Esophagus muscularis mucosa (tissue), 4 donors: ENCODE data around the gene USE1. TPM values are rescaled to one million over a fixed set of nuclear protein-coding genes. Genes with fewer than 3 reads are reported as not detected.

ENCODE experiments used
- DNase-seq: peaks from one replicate; pipeline ENCODE4 v3.0.0-alpha.2; 2017; ENCODE audit errors: extremely low spot score
- H3K27ac ChIP-seq, 4 donors: fragments of 200-600 bp; sonication (generic); replicated peaks in 1 of 4; 1 replicate in 3 of 4; 2 replicates in 1 of 4; pipeline ENCODE4 v1.5.1; 2016 to 2019; ENCODE audit warnings: mild to moderate bottlenecking in 1 of 4
- H3K27me3 ChIP-seq, 4 donors: fragments of 200-600 bp; sonication (generic); one replicate each; pipeline versions ENCODE4 v1.5.1 to v1.6.0; 2016 to 2019
- H3K36me3 ChIP-seq, 4 donors: fragments of 200-600 bp; sonication (generic); one replicate each; pipeline ENCODE4 v1.5.1; 2016 to 2019
- H3K4me1 ChIP-seq, 4 donors: fragments of 200-600 bp; sonication (generic); one replicate each; pipeline ENCODE4 v1.5.1; 2016 to 2019
- H3K4me3 ChIP-seq, 4 donors: fragments of 200-600 bp; sonication (generic); 1 replicate in 2 of 4; 2 replicates in 2 of 4; pipeline ENCODE4 v1.5.1; 2016 to 2019; ENCODE audit warnings: mild to moderate bottlenecking in 4 of 4, moderate library complexity in 1 of 4
- H3K9me3 ChIP-seq, 4 donors: fragments of 200-600 bp; sonication (generic); 1 replicate in 3 of 4; 2 replicates in 1 of 4; pipeline ENCODE4 v1.5.1; 2016 to 2019
- EP300 ChIP-seq: sonication (generic); formaldehyde crosslinking; IDR thresholded peaks from one replicate; pipeline ENCODE4 v1.6.1; 2017; ENCODE audit warnings: antibody characterized with exemption
- POLR2A ChIP-seq: fragments of 450-650 bp; IDR thresholded peaks from one replicate; pipeline ENCODE4 v1.6.1; 2017; ENCODE audit warnings: antibody characterized with exemption, moderate library complexity, mild to moderate bottlenecking, low read depth
- POLR2AphosphoS5 ChIP-seq, 2 donors: sonication (generic); formaldehyde crosslinking; IDR thresholded peaks; one replicate each; pipeline ENCODE4 v1.6.1; 2017; ENCODE audit warnings: antibody characterized with exemption in 2 of 2
- WGBS: methylation state at CpG from one replicate; pipeline ENCODE4 v1.1.5; 2018; 5-methylcytosine and 5-hydroxymethylcytosine counted together
- intact Hi-C: fragments of 100-400 bp; cut with DNase I; formaldehyde crosslinking; loops from one replicate; pipeline ENCODE4 v1.15.1; 2023
- total RNA-seq, 4 donors: library from RNA; depleted of rRNA; stranded (reverse); fragments of >200 nt; gene quantifications; one replicate each; pipeline versions ENCODE4 v1.1.0 to v1.2.1, GENCODE V29; 2016
- TF ChIP-seq, protein P1 (sequence below), 3 experiments: fragments of 200-600 bp in 2 of 3; fragments of 450-650 bp in 1 of 3; sonication (generic) in 2 of 3; IDR thresholded peaks; one replicate each; pipeline ENCODE4 v1.5.1; 2017 to 2019; ENCODE audit warnings: antibody characterized with exemption in 3 of 3, mild to moderate bottlenecking in 2 of 3, moderate library complexity in 1 of 3

The USE1 gene
- total RNA-seq, 4 donors from 2014 or later, result 20.7 to 26.2 (median 21.3) TPM

DNA sequence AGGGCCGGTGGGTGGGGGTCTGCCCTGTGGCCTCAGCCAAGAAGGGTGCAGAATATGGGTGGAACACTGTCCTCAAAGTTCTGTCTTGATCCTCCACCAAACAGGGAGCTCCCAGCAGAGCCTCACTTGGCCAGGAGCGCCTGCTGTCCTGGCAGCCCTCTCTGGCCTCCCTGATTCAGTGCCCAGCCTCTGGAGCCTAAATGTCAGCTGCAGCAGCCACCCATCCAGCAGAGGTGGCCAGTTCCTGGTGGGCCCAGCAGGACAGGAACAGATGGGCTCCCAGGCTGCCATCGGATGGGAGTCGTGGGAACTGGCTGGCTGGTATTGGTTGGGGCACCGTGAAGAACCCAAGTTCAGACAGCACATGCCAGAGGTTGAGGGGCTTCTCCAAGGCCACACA lies 1.8 kb upstream of the USE1 start:
- no peak overlapping the region for H3K4me3 ChIP-seq
- no peaks in the 10 kb centered on the region for H3K27me3 ChIP-seq
- H3K9me3 ChIP-seq, result no peaks in the 10 kb centered on the region
- no peak overlapping the region for H3K27ac ChIP-seq
- intact Hi-C loops, result loop anchor here (10.0 kb wide), 1 partner anchor 139 kb away; the partner anchor contains the start of genes HAUS8 and MYO9B
- peaks cover 14 to 20% (median 17%) of the 10 kb centered on the region in 4 donors for H3K4me1 ChIP-seq
- TF ChIP-seq, protein P1, sequence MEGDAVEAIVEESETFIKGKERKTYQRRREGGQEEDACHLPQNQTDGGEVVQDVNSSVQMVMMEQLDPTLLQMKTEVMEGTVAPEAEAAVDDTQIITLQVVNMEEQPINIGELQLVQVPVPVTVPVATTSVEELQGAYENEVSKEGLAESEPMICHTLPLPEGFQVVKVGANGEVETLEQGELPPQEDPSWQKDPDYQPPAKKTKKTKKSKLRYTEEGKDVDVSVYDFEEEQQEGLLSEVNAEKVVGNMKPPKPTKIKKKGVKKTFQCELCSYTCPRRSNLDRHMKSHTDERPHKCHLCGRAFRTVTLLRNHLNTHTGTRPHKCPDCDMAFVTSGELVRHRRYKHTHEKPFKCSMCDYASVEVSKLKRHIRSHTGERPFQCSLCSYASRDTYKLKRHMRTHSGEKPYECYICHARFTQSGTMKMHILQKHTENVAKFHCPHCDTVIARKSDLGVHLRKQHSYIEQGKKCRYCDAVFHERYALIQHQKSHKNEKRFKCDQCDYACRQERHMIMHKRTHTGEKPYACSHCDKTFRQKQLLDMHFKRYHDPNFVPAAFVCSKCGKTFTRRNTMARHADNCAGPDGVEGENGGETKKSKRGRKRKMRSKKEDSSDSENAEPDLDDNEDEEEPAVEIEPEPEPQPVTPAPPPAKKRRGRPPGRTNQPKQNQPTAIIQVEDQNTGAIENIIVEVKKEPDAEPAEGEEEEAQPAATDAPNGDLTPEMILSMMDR (IDR thresholded peaks at IDR 0.05), result no peak
- TF ChIP-seq EP300 (no peak), POLR2A (no peak), POLR2AphosphoS5 (IDR thresholded peaks at IDR 0.05) (no peak)
- no peak for DNase-seq
- H3K36me3 ChIP-seq, result peaks cover 14 to 71% (median 68%) of the 10 kb centered on the region in 4 donors
- 96% methylated on average over 5 of the region's 5 CpGs for WGBS

DNA sequence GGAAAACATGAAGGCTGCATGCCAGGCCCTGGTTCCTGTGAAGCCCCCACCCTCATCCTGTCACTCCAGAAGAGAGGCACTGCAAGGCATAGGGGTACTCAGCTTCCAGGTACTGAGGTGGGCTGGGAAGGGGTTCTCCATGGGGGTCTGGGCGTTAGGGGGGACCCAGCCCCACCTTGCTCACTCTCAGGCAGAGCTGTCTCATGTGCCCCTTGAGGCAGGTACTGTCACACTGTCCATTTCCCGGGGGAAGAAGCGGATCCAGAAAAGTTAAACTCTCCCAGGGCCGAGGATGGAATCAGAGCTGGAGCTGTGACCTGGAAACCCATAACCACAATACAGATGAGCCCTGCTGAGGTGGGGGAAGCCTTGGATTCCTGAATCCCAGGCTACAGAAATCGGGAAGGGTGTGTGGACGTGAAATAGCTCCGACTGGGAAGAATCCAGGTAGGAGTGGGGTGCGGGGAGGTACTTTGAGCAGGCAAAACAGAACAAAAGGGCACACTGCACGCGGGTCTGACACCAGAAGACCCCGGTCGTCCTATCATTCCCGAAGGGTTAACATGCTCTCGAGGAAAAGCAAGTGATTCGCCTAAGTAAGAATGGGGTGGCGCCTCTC lies 540 bp upstream of the USE1 start:
- no peaks in the 10 kb centered on the region for H3K27me3 ChIP-seq
- H3K4me3 ChIP-seq, result peak overlapping the region; percentile 61 to 91 (median 72)
- no peak for DNase-seq
- peaks cover 14 to 68% (median 66%) of the 10 kb centered on the region in 4 donors for H3K36me3 ChIP-seq
- 34% methylated on average over 16 of the region's 16 CpGs for WGBS
- intact Hi-C loops, result loop anchor here (10.0 kb wide), 1 partner anchor 140 kb away; the partner anchor contains the start of genes HAUS8 and MYO9B
- peaks cover 14 to 20% (median 17%) of the 10 kb centered on the region in 4 donors for H3K4me1 ChIP-seq
- TF ChIP-seq POLR2A, result no peak
- H3K27ac ChIP-seq, result peak overlapping the region; percentile 83 to 95 (median 90)
- no peaks in the 10 kb centered on the region for H3K9me3 ChIP-seq

DNA sequence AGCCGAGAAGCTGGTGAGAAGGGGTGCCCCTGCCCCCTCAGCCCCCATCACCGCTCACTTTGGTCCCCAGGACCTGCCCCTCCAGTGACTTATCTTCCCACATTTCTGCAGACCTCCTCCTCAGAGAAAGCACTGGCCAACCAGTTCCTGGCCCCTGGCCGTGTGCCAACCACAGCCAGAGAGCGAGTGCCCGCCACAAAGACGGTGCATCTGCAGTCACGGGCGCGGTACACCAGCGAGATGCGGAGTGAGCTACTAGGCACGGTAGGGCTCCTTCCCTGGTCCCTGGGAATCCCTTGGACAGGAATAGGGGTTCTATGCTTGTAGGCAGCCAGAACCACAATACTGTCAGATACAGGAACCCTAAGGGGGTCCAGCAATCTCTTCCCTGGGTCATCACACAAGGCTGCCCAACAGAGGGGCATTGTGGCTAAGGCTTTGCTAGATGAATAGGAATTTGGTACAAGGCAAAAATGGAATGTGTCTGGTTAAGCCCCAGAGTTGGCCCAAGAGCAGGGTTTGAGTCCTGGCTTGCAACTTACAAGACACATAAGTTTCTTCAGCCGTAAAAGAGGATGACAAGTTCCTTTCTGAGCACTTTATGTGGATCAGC lies 1.0 kb downstream of the USE1 start:
- H3K36me3 ChIP-seq, result peaks cover 7 to 54% (median 53%) of the 10 kb centered on the region in 4 donors
- no peaks in the 10 kb centered on the region for H3K27me3 ChIP-seq
- intact Hi-C loops, result loop anchor here (10.0 kb wide), 1 partner anchor 141 kb away; the partner anchor contains the start of genes HAUS8 and MYO9B
- DNase-seq, result no peak
- peak overlapping the region; percentile 61 to 91 (median 72) for H3K4me3 ChIP-seq
- TF ChIP-seq, protein P1 (IDR thresholded peaks at IDR 0.05), result no peak
- TF ChIP-seq POLR2AphosphoS5 (IDR thresholded peaks at IDR 0.05), result no peak
- no peak for TF ChIP-seq POLR2A
- TF ChIP-seq EP300, result no peak
- WGBS, result 91% methylated on average over 12 of the region's 13 CpGs
- no peaks in the 10 kb centered on the region for H3K9me3 ChIP-seq
- peak overlapping the region; percentile 83 to 95 (median 90) for H3K27ac ChIP-seq
- peaks cover 14 to 31% (median 23%) of the 10 kb centered on the region in 4 donors for H3K4me1 ChIP-seq

DNA sequence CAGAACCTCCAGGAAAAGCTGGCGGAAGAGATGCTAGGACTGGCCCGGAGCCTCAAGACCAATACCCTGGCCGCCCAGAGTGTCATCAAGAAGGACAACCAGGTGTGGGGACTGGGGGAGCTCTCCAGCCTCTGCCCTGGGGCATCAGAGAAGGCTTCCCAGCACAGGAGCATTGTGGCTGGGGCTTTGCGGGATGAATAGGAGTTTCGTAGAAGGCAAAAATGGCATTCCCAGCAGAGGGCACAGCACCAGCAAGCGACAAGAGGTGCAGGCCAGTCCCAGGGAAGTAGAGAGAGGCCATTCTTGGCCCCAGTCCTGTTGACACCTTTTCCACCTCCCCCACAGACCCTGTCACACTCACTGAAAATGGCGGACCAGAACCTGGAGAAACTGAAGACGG lies 4.1 kb downstream of the USE1 start:
- Histone ChIP-seq H3K4me1 (peaks cover 14 to 31% (median 23%) of the 10 kb centered on the region in 4 donors), H3K9me3 (no peaks in the 10 kb centered on the region), H3K4me3 (no peak overlapping the region), H3K36me3 (peaks cover 0 to 35% (median 32%) of the 10 kb centered on the region in 4 donors), H3K27ac (no peak overlapping the region), H3K27me3 (no peaks in the 10 kb centered on the region)
- WGBS, result 93% methylated on average over 8 of the region's 8 CpGs
- TF ChIP-seq, protein P1 (IDR thresholded peaks at IDR 0.05), result no peak
- TF ChIP-seq POLR2AphosphoS5 (IDR thresholded peaks at IDR 0.05) (no peak), POLR2A (no peak), EP300 (no peak)
- no peak for DNase-seq
- intact Hi-C loops, result loop anchor here (10.0 kb wide), 1 partner anchor 144 kb away; the partner anchor contains the start of genes HAUS8 and MYO9B

DNA sequence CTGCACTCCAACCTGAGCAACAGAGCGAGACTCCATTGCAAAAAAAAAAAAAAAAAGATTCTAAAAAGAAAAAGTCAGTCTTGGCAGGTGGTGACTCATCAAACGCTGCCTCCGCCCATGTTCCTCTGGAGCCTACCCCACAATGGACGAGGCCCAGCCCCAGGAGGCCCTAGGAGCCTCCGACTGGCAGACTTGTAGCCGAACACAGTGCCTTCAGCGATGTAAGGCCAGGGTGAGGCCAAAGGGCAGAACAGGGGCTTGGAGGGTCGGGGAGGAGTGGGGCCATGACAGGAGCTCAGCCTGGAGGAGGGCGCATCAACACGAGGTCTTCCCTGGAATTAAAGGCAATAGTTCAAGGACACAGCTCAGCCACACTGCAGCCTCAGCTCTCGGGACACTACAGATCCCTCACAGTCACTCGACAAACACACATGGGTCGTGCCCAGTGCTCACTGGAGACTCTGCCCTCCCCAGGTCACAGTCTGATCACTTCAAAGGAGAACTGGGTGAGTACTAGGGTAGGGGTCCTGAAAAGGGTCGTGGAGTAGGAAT lies 5.1 kb downstream of the USE1 start:
- intact Hi-C loops, result no loop called here
- DNase-seq, result no peak
- Histone ChIP-seq H3K4me1 (peaks cover 6 to 25% (median 18%) of the 10 kb centered on the region in 4 donors), H3K27ac (peak overlapping the region in 1 of 4 donors; percentile 27), H3K9me3 (no peaks in the 10 kb centered on the region), H3K4me3 (no peak overlapping the region), H3K27me3 (no peaks in the 10 kb centered on the region), H3K36me3 (peaks cover 0 to 35% (median 32%) of the 10 kb centered on the region in 4 donors)
- WGBS, result 36% methylated on average over 14 of the region's 14 CpGs
- no peak for TF ChIP-seq POLR2AphosphoS5 (IDR thresholded peaks at IDR 0.05)
- TF ChIP-seq EP300, result no peak
- TF ChIP-seq, protein P1 (IDR thresholded peaks at IDR 0.05), result no peak
- TF ChIP-seq POLR2A, result no peak
